Right lobe of liver (tissue), 4 donors: ENCODE measurements around the gene C19orf12.

Source experiments
- POLR2A ChIP-seq: fragments of 450-650 bp; IDR thresholded peaks from one replicate; pipeline ENCODE4 v1.6.1; 2017; ENCODE audit warnings: antibody characterized with exemption, mild to moderate bottlenecking
- TF ChIP-seq, protein P1 (sequence below), 4 donors: fragments of 200-600 bp in 3 of 4; fragments of 450-650 bp in 1 of 4; IDR thresholded peaks; one replicate each; pipeline versions ENCODE4 v1.5.1 to v1.8.0; 2016 to 2022; ENCODE audit warnings: antibody characterized with exemption in 4 of 4, mild to moderate bottlenecking in 2 of 4
- donor health status: DM: no; HTN: no; CAD: no.
- donor health status: DM: no; HTN: no; CAD: no.
- donor health status: DM: no; HTN: yes; CAD: no.

DNA sequence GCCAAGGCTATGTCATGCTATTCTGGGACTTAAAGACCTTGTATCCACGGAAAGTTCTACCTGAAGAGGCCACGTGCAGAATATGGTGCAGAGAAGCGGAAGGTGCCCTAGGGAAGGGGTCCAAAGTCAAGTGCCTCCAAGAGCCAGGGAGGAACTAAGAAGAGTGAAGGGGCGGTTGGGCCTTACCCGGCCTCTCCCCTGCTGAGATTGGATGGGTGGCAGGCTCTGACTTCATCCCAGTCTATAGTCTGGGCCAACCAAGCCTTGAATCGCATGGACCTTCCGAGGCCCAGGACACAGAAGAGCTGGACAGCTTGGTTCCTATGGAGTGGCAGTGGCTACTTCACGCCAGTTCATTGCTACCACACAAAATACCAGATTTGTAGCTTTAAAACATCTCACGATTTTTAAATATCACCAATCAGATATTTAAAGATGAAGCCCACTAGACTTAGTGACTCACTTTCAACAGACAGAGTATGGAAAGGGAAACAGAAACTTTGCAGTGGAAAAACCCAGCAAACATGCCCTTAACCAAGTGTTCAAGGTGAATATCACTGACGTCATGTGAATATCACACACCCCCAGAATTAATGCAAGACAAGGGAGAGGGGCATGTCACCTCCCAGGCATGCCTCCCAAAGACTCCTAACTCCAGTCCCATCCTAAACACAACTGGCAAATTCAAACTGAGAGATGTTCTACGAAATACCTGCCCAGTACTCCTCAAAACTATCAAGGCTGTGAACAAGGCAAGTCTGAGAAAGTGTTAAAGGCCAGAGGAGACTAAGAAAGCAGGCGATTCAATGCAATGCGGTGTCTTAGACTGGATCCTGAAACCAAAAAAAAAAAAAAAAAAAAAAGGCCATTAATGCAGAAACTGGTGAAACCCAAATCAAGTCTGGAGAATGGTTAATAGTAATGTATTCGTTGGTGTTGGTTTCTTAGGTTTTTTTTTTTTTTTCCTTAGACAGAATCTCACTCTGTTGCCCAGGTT lies 10.2 kb downstream of the C19orf12 start:
- TF ChIP-seq, protein P1, sequence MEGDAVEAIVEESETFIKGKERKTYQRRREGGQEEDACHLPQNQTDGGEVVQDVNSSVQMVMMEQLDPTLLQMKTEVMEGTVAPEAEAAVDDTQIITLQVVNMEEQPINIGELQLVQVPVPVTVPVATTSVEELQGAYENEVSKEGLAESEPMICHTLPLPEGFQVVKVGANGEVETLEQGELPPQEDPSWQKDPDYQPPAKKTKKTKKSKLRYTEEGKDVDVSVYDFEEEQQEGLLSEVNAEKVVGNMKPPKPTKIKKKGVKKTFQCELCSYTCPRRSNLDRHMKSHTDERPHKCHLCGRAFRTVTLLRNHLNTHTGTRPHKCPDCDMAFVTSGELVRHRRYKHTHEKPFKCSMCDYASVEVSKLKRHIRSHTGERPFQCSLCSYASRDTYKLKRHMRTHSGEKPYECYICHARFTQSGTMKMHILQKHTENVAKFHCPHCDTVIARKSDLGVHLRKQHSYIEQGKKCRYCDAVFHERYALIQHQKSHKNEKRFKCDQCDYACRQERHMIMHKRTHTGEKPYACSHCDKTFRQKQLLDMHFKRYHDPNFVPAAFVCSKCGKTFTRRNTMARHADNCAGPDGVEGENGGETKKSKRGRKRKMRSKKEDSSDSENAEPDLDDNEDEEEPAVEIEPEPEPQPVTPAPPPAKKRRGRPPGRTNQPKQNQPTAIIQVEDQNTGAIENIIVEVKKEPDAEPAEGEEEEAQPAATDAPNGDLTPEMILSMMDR (IDR thresholded peaks at IDR 0.05), result no peak
- no peak for TF ChIP-seq POLR2A
